K562 (cell line): ENCODE results near the gene UNC80. TPM values are rescaled to one million over a fixed set of nuclear protein-coding genes. Genes with fewer than 3 reads are reported as not detected.

ENCODE experiments used
- ARID1B ChIP-seq: fragments of 450-650 bp; IDR thresholded peaks from 2 replicates; pipeline ENCODE4 v1.6.1; 2016; ENCODE audit warnings: antibody characterized with exemption, mild to moderate bottlenecking, inconsistent platforms
- ASH1L ChIP-seq: fragments of 450-650 bp; IDR thresholded peaks from 2 replicates; pipeline ENCODE4 v1.6.1; 2018; ENCODE audit warnings: borderline replicate concordance, mild to moderate bottlenecking, low read depth; ENCODE audit not compliant: partially characterized antibody
- ATF2 ChIP-seq: sonication (generic); formaldehyde crosslinking; IDR thresholded peaks from 2 replicates; pipeline ENCODE4 v1.8.1; 2022; ENCODE audit warnings: missing genetic modification reagents
- CBX8 ChIP-seq: fragments of 200-600 bp; sonication (generic); IDR thresholded peaks from 2 replicates; pipeline ENCODE4 v1.6.1; 2012; ENCODE audit warnings: borderline replicate concordance, mixed run types, low read depth, mild to moderate bottlenecking, moderate library complexity, mixed read lengths, low read length, control low read depth, inconsistent platforms; ENCODE audit not compliant: poor library complexity, severe bottlenecking; ENCODE audit errors: extremely low read depth
- CREM ChIP-seq: IDR thresholded peaks from 2 replicates; pipeline ENCODE4 v1.6.1; 2014; ENCODE audit warnings: antibody characterized with exemption, low read depth
- DPF2 ChIP-seq: fragments of 450-650 bp; IDR thresholded peaks from 2 replicates; pipeline ENCODE4 v1.6.1; 2016
- ELK3 ChIP-seq: fragments of 450-650 bp; formaldehyde crosslinking; IDR thresholded peaks from 2 replicates; pipeline ENCODE4 v1.4.0; 2020; ENCODE audit warnings: mild to moderate bottlenecking
- GATA2 ChIP-seq: sonication (generic); formaldehyde crosslinking; IDR thresholded peaks from 2 replicates; pipeline ENCODE4 v1.4.0; 2020; ENCODE audit warnings: mild to moderate bottlenecking, missing genetic modification reagents
- GTF2F1 ChIP-seq: IDR thresholded peaks from 2 replicates; pipeline ENCODE4 v1.6.1; 2011; ENCODE audit warnings: low read depth, low read length, improper control_type of control experiment
- IRF2 ChIP-seq: sonication (generic); formaldehyde crosslinking; IDR thresholded peaks from 2 replicates; pipeline ENCODE4 v1.8.1; 2022; ENCODE audit warnings: mild to moderate bottlenecking, missing genetic modification reagents
- KLF16 ChIP-seq: IDR thresholded peaks from 2 replicates; pipeline ENCODE4 v1.6.1; 2016; ENCODE audit warnings: antibody characterized with exemption
- MCM3 ChIP-seq: fragments of 450-650 bp; IDR thresholded peaks from 2 replicates; pipeline ENCODE4 v1.6.1; 2016
- MYNN ChIP-seq, 2 experiments: sonication (generic); formaldehyde crosslinking in 1 of 2; IDR thresholded peaks; 2 replicates each; pipeline versions ENCODE4 v1.5.0 to v1.6.1; 2016 to 2020; ENCODE audit warnings: antibody characterized with exemption in 1 of 2, missing genetic modification reagents in 1 of 2
- NFATC3 ChIP-seq: fragments of 450-650 bp; IDR thresholded peaks from 2 replicates; pipeline ENCODE4 v1.6.1; 2017; ENCODE audit warnings: mild to moderate bottlenecking
- NFIX ChIP-seq: fragments of 250-450 bp; sonication (Bioruptor Pico); IDR thresholded peaks from 2 replicates; pipeline ENCODE4 v1.4.0; 2020; ENCODE audit warnings: low read depth, mild to moderate bottlenecking, moderate library complexity
- OTX1 ChIP-seq: fragments of 450-650 bp; formaldehyde crosslinking; IDR thresholded peaks from 2 replicates; pipeline ENCODE4 v1.4.0; 2022; ENCODE audit warnings: mild to moderate bottlenecking
- PBX2 ChIP-seq, 2 experiments: IDR thresholded peaks in 1 of 2; conservative IDR thresholded peaks in 1 of 2; 2 replicates each; pipeline ENCODE4 v1.6.1; 2016; ENCODE audit warnings: low read depth in 2 of 2, mild to moderate bottlenecking in 1 of 2, missing compliant biosample characterization in 1 of 2, missing genetic modification characterization in 1 of 2, moderate library complexity in 1 of 2
- SMAD2 ChIP-seq: fragments of 150-350 bp; IDR thresholded peaks from 2 replicates; pipeline ENCODE4 v1.6.1; 2014; ENCODE audit warnings: low read depth, mild to moderate bottlenecking, low read length
- TCF3 ChIP-seq: sonication (generic); formaldehyde crosslinking; IDR thresholded peaks from 2 replicates; pipeline ENCODE4 v1.4.0; 2020; ENCODE audit warnings: mild to moderate bottlenecking, missing genetic modification reagents
- TCF7 ChIP-seq: sonication (generic); IDR thresholded peaks from 2 replicates; pipeline ENCODE4 v1.6.1; 2016; ENCODE audit warnings: antibody characterized with exemption, borderline replicate concordance
- ZNF174 ChIP-seq: fragments of 250-450 bp; sonication (Bioruptor Pico); IDR thresholded peaks from 2 replicates; pipeline ENCODE4 v1.4.0; 2020; ENCODE audit warnings: mild to moderate bottlenecking
- ZNF212 ChIP-seq: fragments of 450-650 bp; formaldehyde crosslinking; IDR thresholded peaks from 2 replicates; pipeline ENCODE4 v1.4.0; 2020; ENCODE audit warnings: mild to moderate bottlenecking
- ZNF324 ChIP-seq: fragments of 250-450 bp; sonication (Bioruptor Pico); IDR thresholded peaks from 2 replicates; pipeline ENCODE4 v1.4.0; 2020; ENCODE audit warnings: mild to moderate bottlenecking
- ZNF398 ChIP-seq: fragments of 250-450 bp; sonication (Bioruptor Pico); IDR thresholded peaks from 2 replicates; pipeline ENCODE4 v1.8.0; 2021; ENCODE audit warnings: moderate library complexity, mild to moderate bottlenecking, inconsistent platforms
- ZNF79 ChIP-seq: fragments of 250-450 bp; sonication (Bioruptor Pico); IDR thresholded peaks from 2 replicates; pipeline ENCODE4 v1.4.0; 2020; ENCODE audit warnings: low read depth, mild to moderate bottlenecking, moderate library complexity
- polyA plus RNA-seq, 8 experiments: library from polyadenylated mRNA; depleted of rRNA in 4 of 8; stranded (reverse) in 5 of 8; unstranded in 3 of 8; fragments of >200 nt; fragmentation: Nextera tagmentation in 2 of 8; fragmentation: Illumina TruSeq in 1 of 8; extraction: Ambion mirVana in 2 of 8; extraction: Trizol in 1 of 8; gene quantifications; 2 replicates each; pipeline versions ENCODE4 v1.2.1 to v1.2.3, GENCODE V29; 2011 to 2014; ENCODE audit warnings: inconsistent platforms in 1 of 8, missing spikeins in 1 of 8
- total RNA-seq, 7 experiments: library from RNA; depleted of rRNA in 6 of 7; stranded (reverse); fragments of >200 nt in 6 of 7; fragmentation: Illumina TruSeq in 2 of 7; extraction: Trizol in 2 of 7; gene quantifications; 2 replicates each; pipeline versions ENCODE4 v1.2.1 to v1.2.3, GENCODE V29; 2011 to 2021; ENCODE audit warnings: low replicate concordance in 1 of 7

Gene UNC80
- total and polyA plus RNA-seq, 9 of the 15 experiments (the other 6 are each of a cell fraction or from before 2014, with no cell fraction given), result under 0.01 to 0.04 (median 0.01) TPM; not detected in 5

- no peak for TF ChIP-seq ATF2
- TF ChIP-seq CBX8, result no peak
- TF ChIP-seq SMAD2, result no peak
- no peak for TF ChIP-seq TCF7
- no peak for TF ChIP-seq CREM
- TF ChIP-seq NFIX (CRISPR knock-in tag), result no peak
- no peak for TF ChIP-seq ZNF398
- no peak for TF ChIP-seq IRF2 (CRISPR knock-in tag)
- TF ChIP-seq ZNF79 (CRISPR knock-in tag), result no peak
- no peak for TF ChIP-seq GATA2 (CRISPR knock-in tag)
- no peak for TF ChIP-seq NFATC3
- TF ChIP-seq ELK3 (CRISPR knock-in tag), result no peak
- TF ChIP-seq GTF2F1, result no peak
- TF ChIP-seq ZNF324, result no peak
- no peak for TF ChIP-seq ASH1L
- peak; percentile 61 for TF ChIP-seq KLF16
- TF ChIP-seq TCF3 (CRISPR knock-in tag), result peak; percentile 66
- TF ChIP-seq OTX1 (CRISPR knock-in tag), result no peak
- TF ChIP-seq DPF2, result peak; percentile 71
- TF ChIP-seq ARID1B, result peak; percentile 90
- TF ChIP-seq MCM3, result no peak
- TF ChIP-seq ZNF174 (CRISPR knock-in tag), result no peak
- TF ChIP-seq PBX2 (CRISPR knock-in tag; IDR thresholded peaks at IDR 0.05; ENCODE audit: low read depth), result no peak
- TF ChIP-seq PBX2 (tag; conservative IDR thresholded peaks at IDR 0.05; ENCODE audit: low read depth), result 0 out of 2 replicates have a peak, but pooled peaks have one; percentile 14
- TF ChIP-seq ZNF212 (CRISPR knock-in tag), result no peak
- TF ChIP-seq MYNN (IDR thresholded peaks at IDR 0.05), result no peak
- TF ChIP-seq MYNN (CRISPR knock-in tag; IDR thresholded peaks at IDR 0.05), result no peak
Measured at GRCh38 chr2:209988010-209988409, 216.4 kb downstream of the UNC80 start (continued).
